GM04504 (cell line): ENCODE results near the gene SERINC3.

ENCODE experiments used
- DNase-seq: peaks from one replicate; pipeline ENCODE4 v3.0.0-alpha.2; 2012; ENCODE audit warnings: low read depth

The SERINC3 gene

DNA sequence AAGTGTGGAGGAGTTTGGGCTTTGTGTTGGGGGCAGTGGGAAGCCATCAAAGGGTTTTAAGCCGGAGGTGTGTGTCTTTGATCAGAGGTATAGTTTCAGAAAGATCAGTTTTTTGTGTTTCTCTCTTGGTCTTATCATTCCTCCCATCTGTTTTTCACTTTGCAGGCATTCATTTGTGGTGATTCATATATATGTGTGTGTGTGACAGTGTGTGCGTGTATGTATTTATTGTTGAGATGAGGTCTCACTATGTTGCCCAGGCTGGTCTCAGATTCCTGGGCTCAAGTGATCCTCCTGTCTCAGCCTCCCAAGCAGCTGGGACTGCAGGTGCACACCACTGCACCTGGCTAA, 11.1 kb upstream of the SERINC3 start:
- no peak for DNase-seq

DNA sequence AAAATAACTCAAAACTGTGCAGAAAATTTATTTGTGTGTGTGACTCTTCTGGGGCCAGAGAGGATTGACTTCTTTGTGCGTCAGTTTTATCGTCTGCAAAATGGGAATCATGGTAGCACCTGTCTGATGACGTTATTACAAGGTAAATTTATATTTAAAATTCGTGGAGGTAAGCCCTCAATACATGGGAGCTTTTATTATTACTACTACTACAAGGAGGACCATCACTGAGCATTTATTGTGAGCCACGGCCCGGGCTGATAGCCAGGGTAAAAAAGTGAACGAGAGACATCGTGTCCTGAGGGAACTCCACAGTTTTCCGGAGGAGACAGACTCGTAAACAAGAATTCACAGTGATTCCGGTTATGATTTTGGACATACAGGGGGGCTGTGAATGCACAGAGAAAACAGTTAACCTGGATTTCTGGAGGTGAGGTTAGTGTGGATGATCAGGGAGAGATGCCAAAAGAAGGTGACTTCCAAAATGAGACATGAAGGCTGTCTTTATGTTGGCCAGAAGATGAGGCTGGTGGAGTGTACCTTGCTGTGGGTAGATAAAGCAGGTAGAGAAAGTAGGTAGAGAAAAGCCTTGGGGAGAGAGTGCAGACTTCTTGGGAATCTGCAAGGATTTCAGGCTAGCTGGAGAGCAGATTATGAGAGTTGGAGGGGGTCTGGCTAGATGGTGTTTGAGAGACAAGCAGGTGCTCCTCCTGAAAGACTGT, 10.6 kb upstream of the SERINC3 start:
- DNase-seq: no peak

- no peak for DNase-seq
Observed at GRCh38 chr20:44528309-44528708, 6.4 kb upstream of the SERINC3 start.

- DNase-seq: no peak
Observed at GRCh38 chr20:44527716-44528199, 5.9 kb upstream of the SERINC3 start.

DNA sequence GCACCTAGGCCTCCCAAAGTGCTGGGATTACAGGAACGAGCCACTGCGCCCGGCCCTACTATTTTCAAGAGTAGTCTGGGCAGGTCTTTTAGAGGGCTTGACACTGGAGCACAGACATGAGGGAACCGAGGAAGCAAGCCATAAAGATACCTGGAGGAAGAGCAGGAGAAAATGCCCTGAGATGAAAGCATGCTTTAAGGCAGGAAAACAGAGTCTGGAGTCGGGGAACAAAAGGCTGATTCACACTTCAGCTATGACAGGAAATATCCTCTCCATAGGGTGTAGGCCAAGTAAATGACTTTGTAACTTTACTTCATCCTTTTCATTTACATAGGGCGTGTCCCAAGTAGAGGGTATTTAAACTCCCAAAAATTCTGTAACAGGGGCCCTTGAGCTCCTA, 4.3 kb upstream of the SERINC3 start:
- no peak for DNase-seq

- DNase-seq: no peak
Observed at GRCh38 chr20:44523746-44524145, 1.9 kb upstream of the SERINC3 start.

DNA sequence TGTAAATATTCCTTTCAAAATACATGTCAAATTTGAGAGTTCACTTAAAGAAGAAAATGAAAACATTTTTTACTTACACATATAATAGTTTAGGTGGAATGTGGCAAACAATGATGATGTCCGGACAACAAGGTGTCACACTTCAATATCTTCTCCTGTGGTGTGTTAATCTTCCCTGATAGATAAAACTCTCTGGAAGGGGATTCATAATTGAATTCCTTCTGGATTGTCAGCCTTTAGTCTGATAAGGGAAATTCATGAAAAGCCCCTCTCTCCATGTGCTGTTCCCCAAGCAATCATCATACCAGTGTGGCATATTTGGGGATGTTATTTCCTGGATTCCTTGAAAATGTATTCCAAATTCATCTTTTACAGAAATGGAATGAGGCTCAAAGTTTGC, 971 bp upstream of the SERINC3 start:
- no peak for DNase-seq

- no peak for DNase-seq
Observed at GRCh38 chr20:44520881-44521280, 989 bp downstream of the SERINC3 start.

GRCh38 chr20:44518248-44518647, 3.6 kb downstream of the SERINC3 start:
- DNase-seq: no peak

DNA sequence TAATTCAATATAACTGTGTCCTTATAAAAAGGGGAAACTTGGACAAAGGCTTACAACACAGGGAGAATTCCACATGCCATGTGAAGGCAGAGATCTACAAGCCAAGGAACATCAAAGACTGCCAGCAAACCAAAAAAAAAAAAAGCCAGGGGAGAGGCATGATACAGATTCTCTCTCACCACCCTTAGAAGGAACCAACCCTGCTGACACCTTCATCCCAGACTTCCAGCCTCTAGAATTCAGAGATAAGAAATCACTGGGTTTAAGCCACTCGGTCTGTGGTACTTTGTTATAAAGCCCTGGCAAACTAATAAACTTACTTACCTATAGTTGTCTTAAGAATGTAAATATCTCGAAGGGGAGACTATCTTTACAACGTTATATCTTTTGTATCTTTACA, 4.4 kb downstream of the SERINC3 start:
- DNase-seq: no peak

DNA sequence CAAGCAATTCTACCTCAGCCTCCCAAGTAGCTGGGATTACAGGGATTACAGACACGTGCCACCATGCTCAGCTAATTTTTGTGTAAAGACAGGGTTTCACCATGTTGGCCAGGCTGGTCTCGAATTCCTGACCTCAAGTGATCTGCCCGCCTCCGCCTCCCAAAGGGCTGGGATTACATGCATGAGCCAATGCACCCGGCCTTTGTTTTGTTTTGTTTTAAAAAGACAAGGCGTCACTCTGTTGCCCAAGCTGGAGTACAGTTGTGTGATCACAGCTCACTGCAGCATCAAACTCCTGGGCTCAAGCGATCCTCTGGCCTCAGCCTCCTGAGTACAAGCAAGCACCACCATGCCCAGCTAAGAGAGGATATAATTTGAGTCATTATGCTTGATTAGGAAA, 5.4 kb downstream of the SERINC3 start:
- DNase-seq: no peak

DNA sequence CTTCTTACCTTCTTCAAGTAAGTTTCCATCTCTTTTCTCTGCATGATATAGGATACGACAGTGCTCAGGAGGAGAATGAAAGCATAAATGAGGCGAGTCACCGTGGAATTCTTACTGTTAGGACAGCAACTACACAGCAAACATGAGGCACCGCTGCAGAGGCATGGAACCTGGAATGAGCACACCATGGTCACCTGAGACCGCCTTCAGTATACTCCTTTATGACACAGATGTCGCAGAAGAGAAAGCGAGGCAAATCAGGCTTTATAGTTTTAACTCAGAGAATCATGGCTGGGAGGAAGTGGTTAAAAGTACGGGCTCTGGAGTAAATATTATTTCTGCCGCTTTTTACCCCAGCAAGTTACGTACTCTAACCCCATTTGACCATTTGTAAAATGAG, 8.0 kb downstream of the SERINC3 start:
- DNase-seq: no peak

GRCh38 chr20:44509762-44510161, 12.1 kb downstream of the SERINC3 start:
- DNase-seq: no peak

- no peak for DNase-seq
Observed at GRCh38 chr20:44504402-44505307, 17.2 kb downstream of the SERINC3 start.

DNA sequence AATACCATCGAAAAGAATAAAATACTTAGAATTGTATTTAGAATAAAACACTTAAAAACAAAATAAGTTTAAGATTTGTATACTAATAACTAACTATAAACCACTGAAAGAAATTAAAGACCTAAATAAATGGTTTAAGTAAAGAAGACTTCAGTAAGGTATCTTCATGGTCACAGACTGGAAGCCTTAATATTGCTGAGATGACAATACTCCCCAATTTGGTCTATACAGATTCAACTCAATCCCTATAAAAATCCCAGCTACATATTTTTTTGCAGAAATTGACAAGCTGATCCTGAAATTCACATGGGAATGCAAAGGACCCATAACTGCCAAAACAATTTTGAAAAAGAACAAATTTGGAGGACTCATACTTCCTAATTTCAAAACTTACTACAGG, 18.9 kb downstream of the SERINC3 start:
- no peak for DNase-seq

- peak; percentile 73 for DNase-seq
Observed at GRCh38 chr20:44501448-44501847, 20.4 kb downstream of the SERINC3 start.

DNA sequence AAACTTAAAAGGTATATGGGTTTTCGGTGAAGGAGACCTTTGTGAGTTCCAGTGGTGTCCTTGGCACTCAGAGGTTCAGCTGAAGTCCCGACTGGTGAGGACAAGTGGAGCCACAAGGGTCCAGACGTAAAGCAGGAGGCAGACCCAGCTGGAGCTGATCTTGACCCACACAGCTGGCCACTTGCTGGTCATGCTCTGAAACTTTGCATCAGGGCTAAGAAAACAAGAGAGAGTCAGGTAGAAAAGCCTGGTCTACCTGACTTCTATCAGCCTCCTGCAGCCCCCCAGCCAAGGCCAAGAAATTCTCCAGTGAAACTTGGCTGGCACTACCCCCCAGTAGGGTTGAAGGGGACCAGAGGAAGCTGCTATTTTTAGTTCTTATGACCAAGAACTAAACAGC, 21.6 kb downstream of the SERINC3 start:
- no peak for DNase-seq

DNA sequence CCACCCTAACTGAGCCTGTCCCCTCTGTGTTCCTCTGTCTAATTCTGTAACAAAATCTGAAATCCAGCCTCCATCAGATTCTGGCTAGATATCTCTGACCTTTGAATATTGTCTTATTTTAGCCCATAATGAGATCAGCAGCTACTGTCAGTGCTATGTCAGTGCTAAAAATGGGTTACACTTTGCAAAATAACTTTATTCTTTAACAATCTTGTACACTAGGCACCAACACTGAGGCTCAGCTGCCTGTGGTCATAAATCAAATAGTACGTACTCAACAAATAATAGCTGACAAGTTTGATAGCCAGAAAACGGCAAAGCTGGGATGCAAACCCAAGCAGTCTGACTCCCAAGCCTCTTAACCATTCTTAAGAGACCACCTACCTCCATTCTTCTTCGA, 24.1 kb downstream of the SERINC3 start:
- DNase-seq: no peak

DNA sequence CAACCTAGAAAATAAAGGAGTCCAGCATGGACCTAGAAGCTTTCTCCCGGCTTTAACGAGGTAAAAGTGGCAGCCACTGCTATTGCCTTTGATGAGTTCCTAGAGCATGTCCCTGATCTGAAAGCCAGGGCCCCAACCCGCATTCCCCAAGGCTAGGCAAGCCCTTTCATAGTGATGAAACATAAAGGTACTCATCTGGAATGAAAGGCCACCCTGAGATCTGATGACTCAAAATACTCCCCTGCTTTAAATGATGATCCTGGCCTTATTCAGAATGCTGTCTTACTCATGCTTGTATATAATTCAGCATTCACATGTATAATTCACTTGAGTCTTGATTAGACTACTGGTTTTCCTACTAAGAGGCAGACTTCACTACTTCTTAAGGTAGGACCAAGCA, 24.9 kb downstream of the SERINC3 start:
- DNase-seq: peak; percentile 69

DNA sequence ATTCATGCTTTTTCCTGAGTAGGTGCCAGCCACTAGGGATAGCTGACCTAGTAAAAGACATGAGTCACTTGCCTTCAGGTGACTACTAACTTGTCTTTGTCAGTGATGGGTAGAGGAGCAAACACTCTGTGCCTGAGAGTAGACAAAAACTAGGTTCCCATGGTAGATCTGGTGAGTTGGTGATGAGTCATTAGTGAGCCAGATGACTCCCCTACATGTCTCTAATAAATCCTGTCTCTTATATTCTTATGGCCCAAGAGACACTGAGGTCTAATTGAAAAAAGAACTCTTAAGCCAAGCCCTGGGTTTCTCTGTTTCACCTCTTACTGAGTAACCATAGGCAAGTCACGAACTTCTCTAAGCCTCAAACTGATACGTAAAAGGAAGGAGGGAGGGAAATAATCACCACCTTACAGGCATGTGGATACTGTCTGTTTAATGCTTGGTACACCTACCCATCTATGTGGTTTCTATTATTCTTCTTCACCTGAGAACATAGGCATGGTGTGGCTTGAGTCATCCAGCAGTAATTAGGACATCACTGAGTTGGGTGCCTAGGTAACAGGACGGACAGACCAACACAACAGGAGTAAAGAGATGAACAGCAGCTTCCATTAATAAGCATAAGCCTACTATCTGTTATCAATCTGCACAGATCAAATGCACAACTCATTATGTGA, 25.9 kb downstream of the SERINC3 start:
- DNase-seq: peak; percentile 98

DNA sequence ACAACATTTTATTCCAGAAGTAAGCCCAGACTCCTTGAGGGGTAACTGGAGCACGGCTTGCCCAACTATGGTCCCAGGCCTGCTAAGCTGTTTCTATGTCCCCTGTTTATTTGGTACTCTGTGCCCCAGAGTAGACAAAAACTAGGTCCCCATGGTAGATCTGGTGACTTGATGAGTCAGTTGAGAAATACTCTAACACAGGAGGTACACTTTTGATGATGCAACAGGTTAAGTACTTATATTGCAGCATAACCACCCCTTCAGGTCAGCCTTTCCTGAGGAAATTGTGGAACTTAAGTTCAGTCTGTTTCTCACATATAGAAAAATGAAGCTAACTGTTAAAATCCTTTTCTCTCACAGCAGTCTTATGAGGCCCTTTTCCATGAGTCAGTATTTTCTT, 26.6 kb downstream of the SERINC3 start:
- peak; percentile 47 for DNase-seq

DNA sequence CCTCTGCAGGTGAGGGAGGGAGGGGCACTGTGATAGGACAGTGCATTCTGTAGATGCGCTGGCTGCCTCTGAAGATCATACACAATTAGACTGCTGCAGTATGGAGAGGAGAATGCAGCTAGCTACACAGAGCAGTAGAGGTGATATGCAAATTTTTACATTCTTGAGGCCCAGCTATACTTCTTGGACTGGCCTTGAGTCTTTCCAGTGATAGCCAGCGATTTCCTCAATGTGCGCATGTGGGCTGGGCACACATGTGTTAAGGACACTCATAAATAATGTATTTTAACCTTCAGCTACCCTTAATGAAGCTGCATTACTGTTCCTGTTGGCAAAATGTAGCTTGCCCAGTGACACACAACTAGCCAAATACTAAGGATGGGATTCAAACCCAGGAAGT, 27.2 kb downstream of the SERINC3 start:
- DNase-seq: no peak

GRCh38 chr20:44494266-44494665, 27.6 kb downstream of the SERINC3 start:
- DNase-seq: no peak
